ENCODE results near the gene DRD4. TPM values are rescaled to one million over a fixed set of nuclear protein-coding genes. Genes with fewer than 3 reads are reported as not detected.

DRD4 gene
- polyA plus RNA-seq, 1 donor (not counting 4 experiments of a cell fraction or from before 2014, with no cell fraction given) = not detected

GRCh38 chr11:687751-688150, 50.7 kb downstream of the DRD4 start:
- dilution Hi-C loops (cut with MboI; ENCODE audit: extremely low pct_ligation_motif_present, low sequenced_read_pairs) = no loop called here
- H3K4me1 ChIP-seq (ENCODE audit: control insufficient read depth, extremely low read depth, insufficient read depth, low read length) = peaks cover 8% of the 10 kb centered on the region
- no peaks in the 10 kb centered on the region for H3K27me3 ChIP-seq (ENCODE audit: control insufficient read depth, extremely low read depth, insufficient read depth, low read length)
- no peak overlapping the region for H3K27ac ChIP-seq (ENCODE audit: control insufficient read depth, insufficient read depth, low read length)
- DNase-seq (ENCODE audit: low read depth, low spot score) (no peak), FAIRE-seq (no peak)
- H3K79me2 ChIP-seq (ENCODE audit: control insufficient read depth, insufficient read depth, low read length) = peaks cover 9% of the 10 kb centered on the region
- H3K9me1 ChIP-seq (ENCODE audit: control insufficient read depth, extremely low read depth, insufficient read depth, low read length) = no peaks in the 10 kb centered on the region
- peaks cover 27 to 33% of the 10 kb centered on the region in 2 experiments for H3K36me3 ChIP-seq (ENCODE audit: control insufficient read depth in 2 of 2, extremely low read depth in 1 of 2, insufficient read depth in 2 of 2, low read length in 2 of 2)
- no peaks in the 10 kb centered on the region for H4K20me1 ChIP-seq (ENCODE audit: control insufficient read depth, extremely low read depth, insufficient read depth, low read length)
- no peak overlapping the region for H3K4me2 ChIP-seq (ENCODE audit: control insufficient read depth, extremely low read depth, insufficient read depth, low read depth, low read length)
- H3K9ac ChIP-seq (ENCODE audit: control insufficient read depth, extremely low read depth, insufficient read depth, low read length) = no peak overlapping the region
- no peaks in the 10 kb centered on the region for H3K9me3 ChIP-seq (ENCODE audit: control insufficient read depth, low read depth, low read length)
- no peak overlapping the region for H2AFZ ChIP-seq (ENCODE audit: control insufficient read depth, low read length)
- no peak overlapping the region for H3K4me3 ChIP-seq (ENCODE audit: control insufficient read depth in 2 of 3, extremely low read depth in 1 of 3, insufficient read depth in 2 of 3, low read depth in 1 of 3, low read length in 3 of 3)
- no peak for TF ChIP-seq EZH2 (IDR thresholded peaks at IDR 0.05; ENCODE audit: low read length)
- TF ChIP-seq, protein P1, sequence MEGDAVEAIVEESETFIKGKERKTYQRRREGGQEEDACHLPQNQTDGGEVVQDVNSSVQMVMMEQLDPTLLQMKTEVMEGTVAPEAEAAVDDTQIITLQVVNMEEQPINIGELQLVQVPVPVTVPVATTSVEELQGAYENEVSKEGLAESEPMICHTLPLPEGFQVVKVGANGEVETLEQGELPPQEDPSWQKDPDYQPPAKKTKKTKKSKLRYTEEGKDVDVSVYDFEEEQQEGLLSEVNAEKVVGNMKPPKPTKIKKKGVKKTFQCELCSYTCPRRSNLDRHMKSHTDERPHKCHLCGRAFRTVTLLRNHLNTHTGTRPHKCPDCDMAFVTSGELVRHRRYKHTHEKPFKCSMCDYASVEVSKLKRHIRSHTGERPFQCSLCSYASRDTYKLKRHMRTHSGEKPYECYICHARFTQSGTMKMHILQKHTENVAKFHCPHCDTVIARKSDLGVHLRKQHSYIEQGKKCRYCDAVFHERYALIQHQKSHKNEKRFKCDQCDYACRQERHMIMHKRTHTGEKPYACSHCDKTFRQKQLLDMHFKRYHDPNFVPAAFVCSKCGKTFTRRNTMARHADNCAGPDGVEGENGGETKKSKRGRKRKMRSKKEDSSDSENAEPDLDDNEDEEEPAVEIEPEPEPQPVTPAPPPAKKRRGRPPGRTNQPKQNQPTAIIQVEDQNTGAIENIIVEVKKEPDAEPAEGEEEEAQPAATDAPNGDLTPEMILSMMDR (optimal IDR thresholded peaks at IDR 0.05 in 1 of 3, IDR thresholded peaks at IDR 0.05 in 1 of 3, conservative IDR thresholded peaks at IDR 0.05 in 1 of 3; ENCODE audit: extremely low read depth in 1 of 3, insufficient read depth in 2 of 3, low read length in 3 of 3) = no peak

- H3K4me2 ChIP-seq (ENCODE audit: control insufficient read depth, extremely low read depth, insufficient read depth, low read depth, low read length) = no peak overlapping the region
- no peak for TF ChIP-seq EZH2 (IDR thresholded peaks at IDR 0.05; ENCODE audit: low read length)
- TF ChIP-seq, protein P1 (optimal IDR thresholded peaks at IDR 0.05 in 1 of 3, IDR thresholded peaks at IDR 0.05 in 1 of 3, conservative IDR thresholded peaks at IDR 0.05 in 1 of 3; ENCODE audit: extremely low read depth in 1 of 3, insufficient read depth in 2 of 3, low read length in 3 of 3) = no peak
- no peaks in the 10 kb centered on the region for H3K9me3 ChIP-seq (ENCODE audit: control insufficient read depth, low read depth, low read length)
- FAIRE-seq (no peak), DNase-seq (ENCODE audit: low read depth, low spot score) (no peak)
- H3K4me3 ChIP-seq (ENCODE audit: control insufficient read depth in 2 of 3, extremely low read depth in 1 of 3, insufficient read depth in 2 of 3, low read depth in 1 of 3, low read length in 3 of 3) = no peak overlapping the region
- H3K27ac ChIP-seq (ENCODE audit: control insufficient read depth, insufficient read depth, low read length) = no peak overlapping the region
- peaks cover 22 to 33% of the 10 kb centered on the region in 2 experiments for H3K36me3 ChIP-seq (ENCODE audit: control insufficient read depth in 2 of 2, extremely low read depth in 1 of 2, insufficient read depth in 2 of 2, low read length in 2 of 2)
- no peaks in the 10 kb centered on the region for H4K20me1 ChIP-seq (ENCODE audit: control insufficient read depth, extremely low read depth, insufficient read depth, low read length)
- no peak overlapping the region for H2AFZ ChIP-seq (ENCODE audit: control insufficient read depth, low read length)
- peaks cover 17% of the 10 kb centered on the region for H3K4me1 ChIP-seq (ENCODE audit: control insufficient read depth, extremely low read depth, insufficient read depth, low read length)
- peaks cover 11% of the 10 kb centered on the region for H3K79me2 ChIP-seq (ENCODE audit: control insufficient read depth, insufficient read depth, low read length)
- H3K27me3 ChIP-seq (ENCODE audit: control insufficient read depth, extremely low read depth, insufficient read depth, low read length) = no peaks in the 10 kb centered on the region
- dilution Hi-C loops (cut with MboI; ENCODE audit: extremely low pct_ligation_motif_present, low sequenced_read_pairs) = no loop called here
- no peaks in the 10 kb centered on the region for H3K9me1 ChIP-seq (ENCODE audit: control insufficient read depth, extremely low read depth, insufficient read depth, low read length)
- no peak overlapping the region for H3K9ac ChIP-seq (ENCODE audit: control insufficient read depth, extremely low read depth, insufficient read depth, low read length)
Measured at GRCh38 chr11:688681-689080, 51.6 kb downstream of the DRD4 start.
